Gastrocnemius medialis (tissue), 4 donors: ENCODE data around the gene BCAP31. TPM values are rescaled to one million over a fixed set of nuclear protein-coding genes. Genes with fewer than 3 reads are reported as not detected.

Source experiments
- ATAC-seq, 2 donors: fragments of 150-250 bp; one replicate each; pipeline ENCODE4 v1.9.1; 2016
- DNase-seq, 2 donors: peaks; one replicate each; pipeline ENCODE4 v3.0.0-alpha.2; 2019
- H3K27ac ChIP-seq, 4 donors: fragments of 200-600 bp; sonication (generic); 1 replicate in 1 of 4; 2 replicates in 3 of 4; pipeline ENCODE4 v1.5.1; 2016 to 2018; ENCODE audit warnings: mild to moderate bottlenecking in 2 of 4, moderate library complexity in 1 of 4
- H3K27me3 ChIP-seq, 3 donors: fragments of 200-600 bp; sonication (generic) in 2 of 3; 1 replicate in 1 of 3; 2 replicates in 2 of 3; pipeline versions ENCODE4 v1.5.1 to v1.6.0; 2016 to 2019; ENCODE audit warnings: mild to moderate bottlenecking in 1 of 3, moderate library complexity in 1 of 3
- H3K36me3 ChIP-seq, 2 donors: fragments of 200-600 bp; sonication (generic) in 1 of 2; one replicate each; pipeline ENCODE4 v1.5.1; 2017 to 2018
- H3K4me1 ChIP-seq, 2 donors: fragments of 200-600 bp; sonication (generic) in 1 of 2; one replicate each; pipeline ENCODE4 v1.5.1; 2016 to 2017; ENCODE audit warnings: mild to moderate bottlenecking in 2 of 2
- H3K4me3 ChIP-seq, 4 donors: fragments of 200-600 bp; sonication (generic) in 3 of 4; 1 replicate in 1 of 4; 2 replicates in 3 of 4; pipeline ENCODE4 v1.5.1; 2016 to 2019; ENCODE audit warnings: mild to moderate bottlenecking in 2 of 4
- H3K9me3 ChIP-seq, 3 donors: fragments of 200-600 bp; sonication (generic) in 2 of 3; 1 replicate in 1 of 3; 2 replicates in 2 of 3; pipeline ENCODE4 v1.5.1; 2016 to 2019
- CTCF ChIP-seq, 5 experiments: fragments of 450-650 bp in 3 of 5; fragments of 200-600 bp in 2 of 5; sonication (generic) in 2 of 5; IDR thresholded peaks in 4 of 5; conservative IDR thresholded peaks in 1 of 5; 1 replicate in 4 of 5; 2 replicates in 1 of 5; pipeline ENCODE4 v1.5.1; 2016 to 2019; ENCODE audit warnings: antibody characterized with exemption in 5 of 5, mild to moderate bottlenecking in 3 of 5, moderate library complexity in 3 of 5
- POLR2A ChIP-seq, 2 donors: fragments of 450-650 bp; IDR thresholded peaks; one replicate each; pipeline ENCODE4 v1.6.1; 2017; ENCODE audit warnings: antibody characterized with exemption in 2 of 2, mild to moderate bottlenecking in 2 of 2, moderate library complexity in 2 of 2
- in situ Hi-C, 4 donors: fragments of 200-750 bp; cut with MboI; loops; one replicate each; pipeline versions ENCODE4 v1.15.0 to v1.8.0; 2017; ENCODE audit warnings: low sequenced_read_pairs in 4 of 4
- intact Hi-C: fragments of 100-400 bp; cut with DNase I; formaldehyde crosslinking; loops from one replicate; pipeline ENCODE4 v1.15.1; 2023; ENCODE audit warnings: low total_unique reads
- total RNA-seq, 4 donors: library from RNA; depleted of rRNA; stranded (reverse); fragments of >200 nt; gene quantifications; one replicate each; pipeline versions ENCODE4 v1.1.0 to v1.2.3, GENCODE V29; 2016

BCAP31 gene
- total RNA-seq, 4 donors from 2014 or later = 41.5 to 91.9 (median 48.3) TPM

- no peak overlapping the region for H3K4me3 ChIP-seq
- TF ChIP-seq POLR2A (IDR thresholded peaks at IDR 0.05) (no peak), CTCF (IDR thresholded peaks at IDR 0.05 in 4 of 5, conservative IDR thresholded peaks at IDR 0.05 in 1 of 5) (no peak)
- H3K4me1 ChIP-seq = no peaks in the 10 kb centered on the region
- H3K27ac ChIP-seq = no peak overlapping the region
- ATAC-seq (no peak), DNase-seq (no peak)
- H3K27me3 ChIP-seq = peaks cover 3 to 29% (median 9%) of the 10 kb centered on the region in 3 donors
- in situ Hi-C loops (loop anchor here in 1 of 4 donors (25.0 kb wide), 1 partner anchor 689 kb away; no protein-coding TSS in a partner anchor), intact Hi-C loops (no loop called here)
- H3K36me3 ChIP-seq = no peaks in the 10 kb centered on the region
- no peaks in the 10 kb centered on the region for H3K9me3 ChIP-seq
Observed at GRCh38 chrX:153650959-153651358, 73.2 kb downstream of the BCAP31 start.

Other genes with a start within 250 kb of the BCAP31 start
- 10 to 100 TPM in 2 of 4 donors, 1 to 10 TPM in 2; 1.1 to 50.7 (median 9.8) TPM for gene BGN, start 229.4 kb downstream of the BCAP31 start, total RNA-seq
- gene ATP2B3, start 206.7 kb downstream of the BCAP31 start, total RNA-seq = not detected
- gene CCNQ, start 125.2 kb downstream of the BCAP31 start, total RNA-seq = 10 to 100 TPM; 48.4 to 61.5 (median 52.8) TPM
- not detected for gene DUSP9, start 77.2 kb downstream of the BCAP31 start, total RNA-seq
- 1 to 10 TPM in 1 of 4 donors, under 1 TPM in 1, not detected in 2; 0.98 to 1.6 TPM for gene PNCK, start 50.6 kb downstream of the BCAP31 start, total RNA-seq
- gene SLC6A8, start 36.5 kb downstream of the BCAP31 start, total RNA-seq = 10 to 100 TPM; 40.1 to 78.1 (median 45.0) TPM
- gene ABCD1, start 469 bp upstream of the BCAP31 start, total RNA-seq = 10 to 100 TPM; 19.9 to 54.6 (median 34.5) TPM
- 1 to 10 TPM in 1 of 4 donors, under 1 TPM in 3; 0.10 to 1.1 (median 0.13) TPM for gene PLXNB3, start 39.9 kb upstream of the BCAP31 start, total RNA-seq
- gene SRPK3, start 56.7 kb upstream of the BCAP31 start, total RNA-seq = 10 to 100 TPM; 30.3 to 39.9 (median 33.8) TPM
- gene IDH3G, start 70.0 kb upstream of the BCAP31 start, total RNA-seq = 10 to 100 TPM; 79.8 to 92.7 (median 86.4) TPM
- gene SSR4, start 70.3 kb upstream of the BCAP31 start, total RNA-seq = 100 to 1,000 TPM in 2 of 4 donors, 10 to 100 TPM in 2; 73.9 to 111 (median 93.4) TPM
- 1 to 10 TPM in 2 of 4 donors, under 1 TPM in 2; 0.59 to 2.2 (median 1.4) TPM for gene PDZD4, start 106.2 kb upstream of the BCAP31 start, total RNA-seq
- under 1 TPM; 0.05 to 0.62 (median 0.48) TPM for gene L1CAM, start 161.8 kb upstream of the BCAP31 start, total RNA-seq
- gene AVPR2, start 180.3 kb upstream of the BCAP31 start, total RNA-seq = 1 to 10 TPM; 1.5 to 3.8 (median 2.0) TPM
- 10 to 100 TPM in 1 of 4 donors, 1 to 10 TPM in 3; 2.6 to 10.7 (median 4.4) TPM for gene ARHGAP4, start 201.9 kb upstream of the BCAP31 start, total RNA-seq
- gene NAA10, start 210.7 kb upstream of the BCAP31 start, total RNA-seq = 100 to 1,000 TPM in 2 of 4 donors, 10 to 100 TPM in 2; 76.3 to 175 (median 111) TPM
- 1 to 10 TPM; 1.8 to 2.6 (median 2.0) TPM for gene RENBP, start 220.3 kb upstream of the BCAP31 start, total RNA-seq
- 10 to 100 TPM; 15.9 to 56.4 (median 51.8) TPM for gene HCFC1, start 247.4 kb upstream of the BCAP31 start, total RNA-seq
- gene TMEM187, start 248.4 kb upstream of the BCAP31 start, total RNA-seq = 1 to 10 TPM; 1.3 to 8.6 (median 3.8) TPM